Stimulated activated naive B cell treated with anti-CD40 and anti-IgM and Interleukin-4, amounts not matched to agents 10 μg/mL and 1 μg/mL and 100 μg/mL, for 72 hours (primary cell): ENCODE results near the gene GAPDHS.

ENCODE experiments used
- ATAC-seq, 2 donors: fragments of 150-1000 bp; cut with Tn5 transposase; replicated peaks; 2 replicates each; pipeline ENCODE4 v1.10.0; 2021; ENCODE audit warnings: moderate library complexity in 1 of 2
- DNase-seq: peaks from one replicate; pipeline ENCODE4 v3.0.0; 2021
- H3K27ac Mint-ChIP-seq: one replicate; pipeline ENCODE4 v1.8.0; 2022; ENCODE audit warnings: mild to moderate bottlenecking, mixed read lengths
- H3K27me3 Mint-ChIP-seq, 2 donors: one replicate each; pipeline ENCODE4 v1.8.0; 2022; ENCODE audit warnings: mixed read lengths in 2 of 2
- H3K36me3 Mint-ChIP-seq, 2 donors: one replicate each; pipeline ENCODE4 v1.8.0; 2022; ENCODE audit warnings: mixed read lengths in 2 of 2, mild to moderate bottlenecking in 1 of 2
- H3K4me1 Mint-ChIP-seq, 2 donors: one replicate each; pipeline ENCODE4 v1.8.0; 2022; ENCODE audit warnings: mixed read lengths in 2 of 2, mild to moderate bottlenecking in 1 of 2
- H3K4me3 Mint-ChIP-seq, 2 donors: one replicate each; pipeline ENCODE4 v1.8.0; 2022; ENCODE audit warnings: mild to moderate bottlenecking in 2 of 2, mixed read lengths in 2 of 2, moderate library complexity in 1 of 2
- H3K9me3 Mint-ChIP-seq, 2 donors: one replicate each; pipeline ENCODE4 v1.8.0; 2022; ENCODE audit warnings: mixed read lengths in 2 of 2, mild to moderate bottlenecking in 1 of 2

Gene GAPDHS

DNA sequence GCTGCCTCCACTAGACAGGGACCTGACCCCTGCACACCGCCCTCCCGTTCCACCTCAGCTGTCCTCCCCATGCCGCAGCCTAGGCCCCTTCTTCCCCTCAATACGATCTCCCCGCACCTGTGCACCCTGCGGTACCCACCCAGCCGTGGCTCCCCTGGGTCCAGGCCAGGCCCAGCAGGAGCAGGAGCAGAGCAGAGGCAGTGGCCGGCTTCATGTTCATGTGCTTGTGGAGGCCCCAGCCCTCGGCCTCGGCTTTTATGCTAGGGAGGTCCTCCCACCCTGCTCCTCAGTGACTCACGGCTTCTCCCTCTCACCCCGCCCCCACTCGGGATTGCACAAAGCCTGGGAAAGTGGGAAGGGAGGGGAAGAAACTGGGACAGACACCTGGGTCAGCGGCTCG, 31.6 kb upstream of the GAPDHS start:
- no peak overlapping the region for H3K27ac Mint-ChIP-seq
- H3K4me3 Mint-ChIP-seq: no peak overlapping the region
- peaks cover 0 to 1% of the 10 kb centered on the region in 2 donors for H3K4me1 Mint-ChIP-seq
- no peaks in the 10 kb centered on the region for H3K36me3 Mint-ChIP-seq
- ATAC-seq: no peak
- H3K9me3 Mint-ChIP-seq: no peaks in the 10 kb centered on the region
- DNase-seq: no peak
- peaks cover 33 to 40% of the 10 kb centered on the region in 2 donors for H3K27me3 Mint-ChIP-seq

DNA sequence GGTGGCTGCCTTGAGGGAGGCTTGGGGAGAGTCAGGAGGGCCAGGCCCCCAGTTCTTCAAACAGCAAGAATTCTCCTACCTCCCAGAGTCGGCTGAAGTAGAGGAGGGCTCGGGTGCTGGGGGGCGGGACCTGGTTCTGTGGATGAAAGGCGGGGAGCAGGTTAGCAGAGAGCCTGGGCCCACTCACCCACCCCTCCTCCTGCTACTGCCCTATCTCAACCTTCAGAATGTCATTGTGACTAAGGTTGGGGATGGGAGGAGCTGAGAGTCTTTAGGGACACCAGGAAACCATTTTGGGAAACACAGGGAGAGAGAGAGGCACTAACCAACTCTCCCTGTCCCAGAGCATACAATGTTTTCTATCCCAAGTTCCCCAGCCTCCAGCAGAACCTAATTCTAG, 30.5 kb upstream of the GAPDHS start:
- Mint-ChIP-seq H3K27ac (no peak overlapping the region), H3K27me3 (peaks cover 42 to 49% of the 10 kb centered on the region in 2 donors), H3K4me1 (peaks cover 0 to 1% of the 10 kb centered on the region in 2 donors), H3K4me3 (no peak overlapping the region), H3K9me3 (no peaks in the 10 kb centered on the region), H3K36me3 (no peaks in the 10 kb centered on the region)
- ATAC-seq: no peak
- no peak for DNase-seq

DNA sequence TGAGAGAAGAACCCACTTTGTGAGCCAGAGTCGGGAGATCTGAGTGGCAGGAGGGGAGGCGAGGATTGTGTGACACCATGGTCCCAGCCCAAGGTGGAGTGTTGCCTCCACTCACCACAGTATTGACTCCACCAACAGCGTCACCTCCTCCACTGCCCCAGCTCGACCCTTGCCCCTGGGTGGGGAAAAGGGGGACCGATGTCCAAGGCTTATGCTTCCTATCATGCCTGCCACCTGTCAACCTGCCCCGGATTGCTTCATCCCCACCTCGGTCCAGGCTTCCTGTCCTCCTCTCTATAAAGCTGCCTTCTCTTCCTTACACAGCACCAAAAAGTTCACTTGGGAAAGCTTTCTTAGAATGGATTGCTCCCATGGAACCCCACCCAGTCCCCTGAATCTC, 27.2 kb upstream of the GAPDHS start:
- Mint-ChIP-seq H3K4me3 (no peak overlapping the region), H3K27ac (no peak overlapping the region), H3K4me1 (peaks cover 11 to 16% of the 10 kb centered on the region in 2 donors), H3K36me3 (no peaks in the 10 kb centered on the region), H3K9me3 (no peaks in the 10 kb centered on the region), H3K27me3 (peaks cover 58 to 76% of the 10 kb centered on the region in 2 donors)
- ATAC-seq (no peak), DNase-seq (no peak)

DNA sequence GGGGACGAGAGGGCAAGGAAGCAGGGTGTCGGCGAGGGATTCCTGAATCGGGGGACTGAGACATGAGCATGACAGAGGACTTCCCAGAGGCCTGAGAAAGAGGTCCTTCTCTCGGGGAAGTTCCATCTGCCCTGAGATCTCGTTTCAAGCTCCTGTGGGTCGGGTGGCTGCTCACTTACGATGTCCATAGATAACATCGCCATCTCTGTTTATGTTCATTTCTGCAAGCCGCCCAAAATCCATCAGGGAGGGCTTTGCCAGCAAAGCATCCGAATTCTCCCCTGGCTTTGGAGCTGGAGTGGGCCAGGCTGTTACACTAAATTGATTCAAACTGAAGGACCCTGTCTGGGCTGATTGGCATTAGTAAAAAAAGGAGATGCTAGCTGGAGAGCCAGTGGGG, 25.7 kb upstream of the GAPDHS start:
- peaks cover 66 to 83% of the 10 kb centered on the region in 2 donors for H3K27me3 Mint-ChIP-seq
- no peak overlapping the region for H3K27ac Mint-ChIP-seq
- H3K36me3 Mint-ChIP-seq: no peaks in the 10 kb centered on the region
- H3K9me3 Mint-ChIP-seq: no peaks in the 10 kb centered on the region
- DNase-seq (no peak), ATAC-seq (no peak)
- H3K4me1 Mint-ChIP-seq: peaks cover 12 to 16% of the 10 kb centered on the region in 2 donors
- no peak overlapping the region for H3K4me3 Mint-ChIP-seq

DNA sequence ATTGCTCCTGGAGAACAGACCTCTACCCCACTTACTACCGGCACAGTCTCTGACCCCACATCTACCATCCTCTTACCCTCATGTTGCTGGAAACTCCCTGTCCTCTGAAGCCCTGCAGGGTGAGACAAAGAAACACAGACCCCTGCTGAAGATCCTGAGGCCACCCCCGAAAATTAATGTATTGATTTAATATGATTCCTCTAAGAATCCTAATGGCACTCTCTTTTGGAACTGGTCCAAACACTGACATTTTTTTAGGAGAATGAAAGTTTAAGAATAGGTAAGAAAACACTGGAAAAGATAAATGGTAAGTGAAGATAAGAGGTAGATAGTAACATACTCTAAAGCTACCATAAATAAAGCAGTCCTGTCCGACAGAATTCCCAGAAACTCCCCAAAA, 25.1 kb upstream of the GAPDHS start:
- Mint-ChIP-seq H3K27me3 (peaks cover 69 to 83% of the 10 kb centered on the region in 2 donors), H3K4me1 (peaks cover 11 to 16% of the 10 kb centered on the region in 2 donors), H3K9me3 (no peaks in the 10 kb centered on the region), H3K27ac (no peak overlapping the region), H3K36me3 (no peaks in the 10 kb centered on the region), H3K4me3 (no peak overlapping the region)
- DNase-seq (no peak), ATAC-seq (no peak)

DNA sequence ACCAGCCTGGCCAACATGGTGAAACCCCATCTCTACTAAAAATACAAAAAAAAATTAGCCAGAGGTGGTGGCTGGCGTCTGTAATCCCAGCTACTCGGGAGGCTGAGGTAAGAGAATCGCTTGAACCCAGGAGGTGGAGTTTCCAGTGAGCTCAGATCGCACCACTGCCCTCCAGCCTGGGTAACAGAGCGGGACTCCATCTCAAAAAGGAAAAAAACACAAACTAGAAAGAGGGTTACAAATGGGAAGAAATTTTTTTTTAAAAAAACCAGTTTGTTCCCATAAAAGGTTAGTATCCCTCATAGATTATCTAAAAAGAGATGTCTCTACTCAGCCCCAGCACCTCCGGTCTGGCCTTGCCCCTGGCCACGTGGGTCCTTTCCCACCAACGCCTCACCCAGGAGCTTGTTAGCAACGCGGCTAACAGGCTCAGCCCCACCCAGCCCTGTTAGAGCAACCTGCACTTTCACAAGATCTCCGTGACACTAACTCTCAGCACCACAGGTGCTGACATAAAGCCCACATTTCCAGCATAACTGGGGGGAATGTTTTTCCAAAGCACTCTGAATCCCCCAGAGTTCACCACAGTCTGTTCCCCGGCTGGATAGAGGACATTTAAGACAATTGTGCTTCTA, 24.1 kb upstream of the GAPDHS start:
- H3K9me3 Mint-ChIP-seq: no peaks in the 10 kb centered on the region
- H3K4me3 Mint-ChIP-seq: peak overlapping the region in 1 of 2 donors; percentile 12
- H3K4me1 Mint-ChIP-seq: peaks cover 11 to 19% of the 10 kb centered on the region in 2 donors
- H3K36me3 Mint-ChIP-seq: no peaks in the 10 kb centered on the region
- H3K27me3 Mint-ChIP-seq: peaks cover 75 to 89% of the 10 kb centered on the region in 2 donors
- ATAC-seq (peak; percentile 51 to 64), DNase-seq (no peak)
- H3K27ac Mint-ChIP-seq: no peak overlapping the region

DNA sequence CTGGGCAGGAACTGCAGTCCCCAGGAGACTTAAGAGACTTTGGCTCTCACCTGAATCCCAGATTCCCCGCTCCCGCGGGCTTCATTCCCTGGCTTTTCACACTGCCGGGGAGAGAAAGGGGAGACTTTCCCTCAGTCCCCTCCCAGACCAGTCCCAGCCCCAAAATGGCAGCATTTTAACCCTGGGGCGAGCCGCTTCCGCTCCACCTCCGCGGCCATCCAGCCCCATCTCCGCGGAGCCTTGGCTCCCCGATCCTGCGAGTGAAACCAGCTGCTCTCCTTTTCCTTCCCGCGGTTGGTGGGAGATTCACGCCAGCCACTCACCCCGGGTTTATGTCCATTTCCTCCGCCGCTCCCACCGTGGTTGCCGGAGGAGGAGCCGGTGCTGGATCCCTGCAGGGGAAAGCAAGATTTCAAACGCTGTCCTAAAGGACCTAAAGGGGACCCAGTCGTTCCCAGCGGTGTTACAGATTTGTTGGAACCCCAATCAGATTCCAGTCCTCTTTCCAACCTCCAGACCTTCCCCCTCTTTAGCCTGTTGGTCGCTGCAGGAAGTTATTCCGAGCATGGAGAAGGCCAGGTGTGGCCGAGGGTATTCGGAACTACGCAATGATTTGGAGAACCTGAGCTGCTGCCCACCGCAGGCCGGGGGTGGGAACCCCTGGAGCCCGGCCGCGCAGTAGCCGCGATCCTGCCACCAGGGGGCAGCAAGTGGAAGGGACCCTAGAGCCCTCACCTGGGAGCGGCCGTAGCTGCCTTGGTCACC, 23.2 kb upstream of the GAPDHS start:
- H3K4me3 Mint-ChIP-seq: peak overlapping the region; percentile 70 to 77
- DNase-seq (peak; percentile 63), ATAC-seq (peak; percentile 84 to 89)
- peaks cover 11 to 21% of the 10 kb centered on the region in 2 donors for H3K4me1 Mint-ChIP-seq
- peaks cover 77 to 94% of the 10 kb centered on the region in 2 donors for H3K27me3 Mint-ChIP-seq
- no peaks in the 10 kb centered on the region for H3K9me3 Mint-ChIP-seq
- H3K27ac Mint-ChIP-seq: peak overlapping the region; percentile 81
- no peaks in the 10 kb centered on the region for H3K36me3 Mint-ChIP-seq

DNA sequence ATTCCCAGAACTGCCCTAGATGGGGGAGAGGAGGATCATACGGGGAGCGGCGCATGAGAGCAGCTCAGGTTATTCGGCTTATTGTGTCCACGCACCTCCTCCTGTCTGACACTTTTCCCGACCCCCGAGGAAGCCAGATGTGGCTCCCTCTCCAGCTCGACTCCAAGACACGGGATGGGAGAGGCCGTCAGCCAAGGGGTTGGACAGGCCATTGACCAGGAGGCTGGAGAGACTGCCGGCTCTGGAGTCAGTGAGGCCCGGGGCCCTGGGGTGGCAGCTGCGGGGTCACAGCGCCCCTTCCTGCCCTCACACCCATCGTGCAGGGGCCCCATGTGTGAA, 22.7 kb upstream of the GAPDHS start:
- peak in 1 of 2 donors; percentile 4 for ATAC-seq
- no peaks in the 10 kb centered on the region for H3K9me3 Mint-ChIP-seq
- no peak for DNase-seq
- H3K36me3 Mint-ChIP-seq: no peaks in the 10 kb centered on the region
- peak overlapping the region; percentile 70 to 77 for H3K4me3 Mint-ChIP-seq
- H3K4me1 Mint-ChIP-seq: peaks cover 11 to 21% of the 10 kb centered on the region in 2 donors
- peaks cover 74 to 89% of the 10 kb centered on the region in 2 donors for H3K27me3 Mint-ChIP-seq
- no peak overlapping the region for H3K27ac Mint-ChIP-seq

DNA sequence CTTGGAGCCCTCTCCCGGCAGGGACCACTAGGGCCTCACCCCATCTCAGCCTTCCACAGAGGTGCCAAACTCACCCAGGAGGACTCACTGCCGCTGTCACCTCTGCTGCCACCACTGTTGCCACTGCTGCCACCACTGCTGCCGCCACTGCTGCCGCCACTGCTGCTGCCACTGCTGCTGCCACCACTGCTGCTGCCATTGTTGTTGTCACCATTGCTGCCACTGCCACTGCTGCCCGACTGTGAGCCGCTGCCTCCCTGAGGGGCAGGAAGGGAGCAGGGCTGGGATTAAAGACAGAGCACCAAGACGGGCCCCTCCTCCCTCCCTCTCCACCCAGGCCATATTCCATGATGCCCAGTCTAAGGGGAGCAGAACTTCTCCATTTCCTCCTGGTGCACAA, 21.9 kb upstream of the GAPDHS start:
- Mint-ChIP-seq H3K36me3 (no peaks in the 10 kb centered on the region), H3K27ac (no peak overlapping the region), H3K4me3 (no peak overlapping the region), H3K27me3 (peaks cover 70 to 82% of the 10 kb centered on the region in 2 donors), H3K9me3 (no peaks in the 10 kb centered on the region), H3K4me1 (peaks cover 11 to 21% of the 10 kb centered on the region in 2 donors)
- DNase-seq (no peak), ATAC-seq (no peak)

DNA sequence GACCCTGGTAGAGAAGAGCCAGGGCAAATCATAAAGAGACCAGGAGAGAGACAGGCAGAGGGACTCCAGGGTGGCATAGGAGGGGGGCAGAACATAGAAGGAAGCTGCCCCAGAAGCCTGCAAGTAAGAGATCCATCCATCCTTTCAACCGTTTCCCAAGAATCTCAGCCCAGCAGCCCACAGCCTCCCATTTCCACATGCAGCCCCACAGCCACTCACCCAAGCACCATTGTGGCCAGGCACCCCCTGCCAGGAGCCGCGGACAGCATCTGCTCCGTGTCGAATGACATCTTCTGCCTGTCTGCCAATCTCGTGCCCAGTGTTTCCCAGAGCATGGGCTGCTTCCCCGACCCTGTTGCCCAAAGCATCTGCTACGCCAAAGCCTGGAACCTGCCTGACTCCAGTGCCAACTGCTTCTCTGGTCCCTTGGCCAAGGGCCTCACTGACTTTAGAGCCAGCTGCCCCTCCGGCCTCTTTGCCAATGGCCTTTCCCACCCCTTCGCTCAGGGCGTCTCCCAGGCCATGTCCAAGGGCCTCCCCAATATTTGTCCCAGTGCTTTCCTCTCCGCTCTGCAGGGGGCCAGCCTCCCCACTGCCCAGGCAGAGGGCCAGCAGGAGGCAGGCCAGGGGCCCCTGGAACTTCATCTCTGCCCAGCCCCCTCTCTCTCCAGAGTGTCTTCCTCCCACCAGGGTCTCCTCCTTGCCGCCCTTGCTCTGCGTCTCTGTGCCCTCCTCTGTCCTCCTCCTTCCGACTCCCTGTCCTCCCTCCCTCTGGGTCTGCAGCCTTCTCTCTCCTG, 20.2 kb upstream of the GAPDHS start:
- Mint-ChIP-seq H3K27me3 (peaks cover 67 to 79% of the 10 kb centered on the region in 2 donors), H3K27ac (no peak overlapping the region), H3K4me1 (peaks cover 11 to 21% of the 10 kb centered on the region in 2 donors), H3K4me3 (no peak overlapping the region), H3K9me3 (no peaks in the 10 kb centered on the region), H3K36me3 (no peaks in the 10 kb centered on the region)
- ATAC-seq (no peak), DNase-seq (no peak)

DNA sequence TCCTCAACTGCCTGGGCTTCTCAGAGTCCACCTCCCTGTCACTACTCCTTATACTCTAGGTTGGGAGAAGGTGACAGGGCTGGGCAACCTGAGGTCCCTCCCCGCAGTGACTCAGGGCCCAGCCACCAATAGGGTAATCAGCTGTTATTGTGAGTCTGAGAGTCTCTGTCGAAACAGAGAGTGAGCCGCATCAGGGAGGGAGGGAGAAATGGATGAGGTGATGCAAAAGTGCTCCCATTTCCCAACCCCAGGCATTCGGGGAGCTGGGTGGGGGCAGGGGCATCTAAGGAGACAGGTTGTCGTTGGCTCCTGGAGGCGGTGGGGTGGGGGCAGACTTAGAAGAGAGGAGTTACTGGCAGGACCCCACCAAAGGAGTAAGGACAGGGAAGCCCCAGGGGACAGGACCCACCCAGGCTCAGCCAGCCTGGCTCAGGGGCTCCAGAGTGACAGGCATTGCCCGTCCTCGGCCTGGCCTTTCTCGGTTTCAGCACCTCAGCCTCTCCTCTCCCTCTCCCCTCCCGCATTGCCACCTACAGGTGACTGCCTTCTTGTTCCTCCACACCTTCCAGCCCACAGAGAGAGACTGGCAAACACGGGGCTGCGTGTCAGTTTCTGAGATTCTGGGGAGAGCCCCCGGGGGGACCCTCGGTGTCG, 19.5 kb upstream of the GAPDHS start, which contains the start of gene DMKN:
Gene DMKN (minus strand): TSS at position 22 of the 654 bp plus-strand sequence. CDS start 174 bp downstream, outside the sequence.
- no peak for ATAC-seq
- no peak for DNase-seq
- Mint-ChIP-seq H3K27ac (no peak within 1 kb of the TSS), H3K4me1 (peaks cover 11 to 21% of the 10 kb centered on the region in 2 donors), H3K9me3 (no peaks in the 10 kb centered on the region), H3K27me3 (peaks cover 67 to 78% of the 10 kb centered on the region in 2 donors), H3K4me3 (no peak within 1 kb of the TSS), H3K36me3 (no peaks in the 10 kb centered on the region)

DNA sequence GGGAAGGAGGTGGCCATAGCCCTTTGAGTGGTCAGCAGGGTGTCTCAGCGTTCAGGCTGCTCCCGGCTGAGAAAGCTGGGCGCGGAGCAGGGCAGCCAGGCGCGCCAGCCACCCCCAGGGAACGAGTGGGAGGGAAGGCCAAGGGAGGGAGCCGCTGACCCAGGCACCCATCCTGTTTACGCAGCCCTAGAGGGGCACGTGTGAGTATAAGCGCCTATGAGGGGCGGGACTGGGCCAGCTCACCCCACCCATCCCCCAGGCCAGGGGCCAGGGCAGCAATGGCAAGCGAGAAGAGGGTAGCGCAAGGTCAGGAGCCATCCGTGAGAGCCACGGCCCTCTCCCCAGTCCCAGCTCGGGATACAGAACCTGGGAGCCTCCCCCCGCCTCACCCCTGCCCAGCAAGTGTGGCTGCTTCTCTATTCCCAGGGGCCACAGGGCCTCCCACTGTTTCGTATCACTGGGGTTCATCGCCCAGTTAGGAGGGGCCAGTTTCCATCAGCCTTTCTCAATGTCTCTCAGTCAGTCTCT, 18.9 kb upstream of the GAPDHS start:
- Mint-ChIP-seq H3K27ac (no peak overlapping the region), H3K4me1 (peaks cover 9 to 18% of the 10 kb centered on the region in 2 donors), H3K27me3 (peaks cover 70 to 76% of the 10 kb centered on the region in 2 donors), H3K36me3 (no peaks in the 10 kb centered on the region), H3K4me3 (no peak overlapping the region), H3K9me3 (no peaks in the 10 kb centered on the region)
- ATAC-seq (no peak), DNase-seq (no peak)

DNA sequence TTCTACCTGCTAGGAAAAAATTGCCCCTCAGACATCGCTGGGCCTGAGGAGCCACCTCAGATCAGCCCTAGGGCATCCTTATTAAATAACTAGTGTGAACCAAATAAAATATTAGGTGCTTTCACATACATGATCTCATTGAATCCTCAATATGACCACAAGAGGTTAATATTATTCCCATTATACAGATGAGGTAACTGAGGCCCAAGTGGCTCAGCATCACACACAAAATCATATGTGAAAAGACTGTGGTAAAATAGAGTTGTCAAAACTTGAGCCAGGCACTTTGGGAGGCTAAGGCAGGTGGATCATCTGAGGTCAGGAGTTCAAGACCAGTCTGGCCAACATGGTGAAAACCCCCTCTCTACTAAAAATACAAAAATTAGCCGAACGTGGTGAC, 16.9 kb upstream of the GAPDHS start:
- DNase-seq (no peak), ATAC-seq (no peak)
- no peak overlapping the region for H3K27ac Mint-ChIP-seq
- peaks cover 54 to 61% of the 10 kb centered on the region in 2 donors for H3K27me3 Mint-ChIP-seq
- no peak overlapping the region for H3K4me3 Mint-ChIP-seq
- H3K36me3 Mint-ChIP-seq: no peaks in the 10 kb centered on the region
- peaks cover 2 to 5% of the 10 kb centered on the region in 2 donors for H3K4me1 Mint-ChIP-seq
- H3K9me3 Mint-ChIP-seq: no peaks in the 10 kb centered on the region

DNA sequence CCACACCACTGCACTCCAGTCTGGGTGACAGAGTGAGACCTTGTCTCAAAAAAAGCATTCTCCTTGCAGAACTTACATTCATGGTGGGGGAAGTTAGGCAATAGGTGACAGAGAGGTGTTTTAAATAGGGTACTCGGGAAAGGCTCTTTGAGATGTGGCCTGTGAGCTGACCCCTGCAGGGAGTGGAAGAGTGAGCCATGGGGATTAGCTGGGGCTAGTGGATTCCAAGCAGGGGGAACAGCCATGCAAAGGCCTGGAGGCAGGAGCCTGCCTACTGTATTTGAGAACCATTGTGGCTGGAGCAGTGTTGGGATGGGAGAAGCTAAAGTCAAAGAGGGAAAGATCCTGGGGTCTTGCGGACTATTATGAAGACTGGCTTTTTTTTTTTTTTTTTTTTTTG, 15.9 kb upstream of the GAPDHS start:
- no peak overlapping the region for H3K4me3 Mint-ChIP-seq
- no peaks in the 10 kb centered on the region for H3K36me3 Mint-ChIP-seq
- H3K4me1 Mint-ChIP-seq: peaks cover 0 to 5% of the 10 kb centered on the region in 2 donors
- DNase-seq (no peak), ATAC-seq (no peak)
- H3K9me3 Mint-ChIP-seq: no peaks in the 10 kb centered on the region
- H3K27me3 Mint-ChIP-seq: peaks cover 45 to 51% of the 10 kb centered on the region in 2 donors
- H3K27ac Mint-ChIP-seq: no peak overlapping the region
